Activated naive CD8-positive, alpha-beta T cell treated with anti-CD3 and anti-CD28 coated beads, Interleukin-2, amount 10 ng/mL, durations not matched to agents 7 days and 5 days (primary cell): ENCODE results near the gene MRPL47. TPM values are rescaled to one million over a fixed set of nuclear protein-coding genes. Genes with fewer than 3 reads are reported as not detected.
A peak's percentile ranks its signal among the peaks of the same experiment; 100 is the strongest.
"Not testable (repeated sequence)": the region's sequence is repeated elsewhere in the genome, so short reads cannot be mapped to it uniquely, and the experiment has no call there.

Experiments used
- ATAC-seq: fragments of 150-1000 bp; cut with Tn5 transposase; one replicate; pipeline ENCODE4 v1.10.0; 2021; ENCODE audit warnings: low read depth, moderate library complexity
- POLR2A ChIA-PET: fragments of 350-600 bp; sonication (Branson Sonifier 250); formaldehyde crosslinking; loops from one replicate; lab custom pipeline; 2021; ENCODE audit warnings: antibody characterized with exemption; lab: Charles Lee
- DNase-seq: peaks from one replicate; pipeline ENCODE4 v3.0.0; 2021
- H3K27ac Mint-ChIP-seq: one replicate; pipeline ENCODE4 v1.8.0; 2022; ENCODE audit warnings: mild to moderate bottlenecking, mixed read lengths
- H3K27me3 Mint-ChIP-seq: one replicate; pipeline ENCODE4 v1.8.0; 2022; ENCODE audit warnings: mild to moderate bottlenecking, moderate library complexity, mixed read lengths
- H3K36me3 Mint-ChIP-seq: one replicate; pipeline ENCODE4 v1.8.0; 2021; ENCODE audit warnings: mild to moderate bottlenecking, mixed read lengths
- H3K4me1 Mint-ChIP-seq: one replicate; pipeline ENCODE4 v1.8.0; 2021; ENCODE audit warnings: mixed read lengths
- H3K4me3 Mint-ChIP-seq: one replicate; pipeline ENCODE4 v1.8.0; 2022; ENCODE audit warnings: mild to moderate bottlenecking, moderate library complexity, mixed read lengths
- H3K9me3 Mint-ChIP-seq: one replicate; pipeline ENCODE4 v1.8.0; 2021; ENCODE audit warnings: mixed read lengths
- total RNA-seq, 2 experiments: library from RNA; stranded (reverse); gene quantifications; one replicate each; pipeline ENCODE4 v1.2.3, GENCODE V29; 2021

MRPL47 gene
- total RNA-seq: 10 to 100 TPM; 30.1 to 30.4 TPM

- DNase-seq: peak; percentile 87
- ATAC-seq: peak; percentile 95
- H3K4me3 Mint-ChIP-seq: peak within 1 kb of the TSS; percentile 90
- POLR2A ChIA-PET: interaction anchor here (0.9 to 2.3 kb wide), 9 partner anchors 40 to 997 kb away, joined by 3 to 6 read pairs (median 4); partner anchors contain the start of genes ACTL6A, TTC14 and USP13
- peaks cover 11% of the 10 kb centered on the region for H3K36me3 Mint-ChIP-seq
- H3K9me3 Mint-ChIP-seq: no peaks in the 10 kb centered on the region
- no peaks in the 10 kb centered on the region for H3K27me3 Mint-ChIP-seq
- peaks cover 26% of the 10 kb centered on the region for H3K4me1 Mint-ChIP-seq
- H3K27ac Mint-ChIP-seq: peak within 1 kb of the TSS; percentile 99
Observed at GRCh38 chr3:179604321-179605078, at the start of gene MRPL47, which contains the start of gene NDUFB5. Gene MRPL47, minus strand, starts transcription at chr3:179604638. Its CDS starts 14 bp downstream, at chr3:179604624. Gene NDUFB5, plus strand, starts transcription at chr3:179604794. Its CDS starts 22 bp downstream, at chr3:179604816.

- Mint-ChIP-seq H3K27me3 (peaks cover 14% of the 10 kb centered on the region), H3K4me3 (peak overlapping the region; percentile 96), H3K36me3 (peaks cover 3% of the 10 kb centered on the region), H3K9me3 (no peaks in the 10 kb centered on the region), H3K27ac (peak overlapping the region; percentile 86), H3K4me1 (peaks cover 26% of the 10 kb centered on the region)
- DNase-seq (peak; percentile 77), ATAC-seq (peak; percentile 69)
- POLR2A ChIA-PET: interaction anchor here (0.5 to 1.6 kb wide), 4 partner anchors 43 to 949 kb away, joined by 3 to 6 read pairs (median 4); partner anchors contain the start of genes MRPL47, NDUFB5 and TTC14
Observed at GRCh38 chr3:179653096-179653797, 48.8 kb upstream of the MRPL47 start.

DNA sequence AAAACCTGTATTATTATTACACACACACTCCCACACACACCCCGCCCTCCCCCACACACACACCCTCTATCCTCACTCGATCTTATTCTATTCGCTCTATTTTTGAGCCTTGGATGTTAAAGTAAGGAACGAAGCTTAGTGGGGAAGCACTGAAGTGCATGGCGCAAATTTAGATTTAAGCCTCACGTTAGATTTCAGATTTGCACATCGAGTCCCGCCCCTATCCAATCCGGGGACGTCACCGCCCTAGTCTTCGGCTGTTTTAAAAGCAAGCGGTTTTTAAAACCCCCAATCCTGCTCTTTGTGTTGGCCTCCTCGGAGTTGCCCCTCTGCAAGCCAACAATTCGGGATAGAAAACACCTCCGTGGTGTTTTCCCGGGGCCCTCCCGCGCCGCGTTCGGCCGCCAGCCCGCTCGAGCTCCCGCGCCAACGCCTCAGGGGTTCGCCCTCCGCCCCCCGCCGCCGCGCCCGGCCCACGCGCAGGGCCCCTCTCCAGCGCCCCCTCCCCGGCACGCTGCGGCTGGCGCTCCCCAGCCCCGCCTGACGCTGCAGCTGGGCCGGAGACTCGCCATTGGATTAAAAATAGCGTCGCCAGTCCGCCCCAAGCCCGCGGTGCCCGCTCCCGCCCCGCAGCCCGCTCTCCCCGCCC, 48.1 kb upstream of the MRPL47 start, which contains the start of gene USP13:
Gene USP13, plus strand, starts transcription at position 594 of the 649 bp plus-strand sequence. CDS start 186 bp downstream, outside the sequence.
- no peaks in the 10 kb centered on the region for H3K9me3 Mint-ChIP-seq
- POLR2A ChIA-PET: interaction anchor here (0.7 to 1.6 kb wide), 3 partner anchors 8 to 950 kb away, joined by 3 to 5 read pairs (median 4); partner anchors contain the start of genes MRPL47, NDUFB5 and TTC14
- H3K4me3 Mint-ChIP-seq: peak within 1 kb of the TSS; percentile 96
- ATAC-seq (peak; percentile 58), DNase-seq (no peak)
- peaks cover 26% of the 10 kb centered on the region for H3K4me1 Mint-ChIP-seq
- H3K27me3 Mint-ChIP-seq: peaks cover 18% of the 10 kb centered on the region
- peak within 1 kb of the TSS; percentile 86 for H3K27ac Mint-ChIP-seq
- H3K36me3 Mint-ChIP-seq: peaks cover 3% of the 10 kb centered on the region

- Mint-ChIP-seq H3K4me1 (peaks cover 26% of the 10 kb centered on the region), H3K9me3 (no peaks in the 10 kb centered on the region), H3K27ac (peak overlapping the region; percentile 28), H3K27me3 (peaks cover 18% of the 10 kb centered on the region), H3K36me3 (peaks cover 3% of the 10 kb centered on the region), H3K4me3 (peak overlapping the region; percentile 82)
- ATAC-seq: no peak
- DNase-seq: no peak
- POLR2A ChIA-PET: interaction anchor here (0.7 to 1.1 kb wide), 2 partner anchors 7 to 47 kb away, joined by 3 to 4 read pairs; partner anchors contain the start of genes MRPL47 and NDUFB5
Observed at GRCh38 chr3:179651687-179652446, 47.4 kb upstream of the MRPL47 start.

DNA sequence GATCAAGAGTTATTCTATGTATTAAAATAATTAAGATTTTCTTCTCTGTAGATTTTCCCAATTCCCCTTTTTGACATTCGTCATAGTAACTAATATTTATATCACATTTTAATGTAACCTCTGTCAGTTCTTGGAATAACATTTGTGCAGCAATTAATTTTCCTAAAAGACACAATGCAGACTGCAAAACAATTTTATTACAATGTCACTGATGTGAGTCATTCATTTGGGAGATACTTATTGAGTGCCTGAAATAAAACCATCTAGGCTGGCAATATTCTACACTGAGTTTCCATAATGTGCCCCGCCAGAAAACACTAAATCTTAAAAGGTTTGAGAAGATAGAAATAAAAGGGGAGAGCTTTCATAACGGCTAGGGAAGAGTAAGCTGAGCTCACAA, 41.7 kb upstream of the MRPL47 start:
- Mint-ChIP-seq H3K4me1 (peaks cover 11% of the 10 kb centered on the region), H3K27me3 (peaks cover 8% of the 10 kb centered on the region), H3K4me3 (no peak overlapping the region), H3K36me3 (no peaks in the 10 kb centered on the region), H3K9me3 (no peaks in the 10 kb centered on the region), H3K27ac (no peak overlapping the region)
- ATAC-seq: no peak
- POLR2A ChIA-PET: no interaction called here
- no peak for DNase-seq

DNA sequence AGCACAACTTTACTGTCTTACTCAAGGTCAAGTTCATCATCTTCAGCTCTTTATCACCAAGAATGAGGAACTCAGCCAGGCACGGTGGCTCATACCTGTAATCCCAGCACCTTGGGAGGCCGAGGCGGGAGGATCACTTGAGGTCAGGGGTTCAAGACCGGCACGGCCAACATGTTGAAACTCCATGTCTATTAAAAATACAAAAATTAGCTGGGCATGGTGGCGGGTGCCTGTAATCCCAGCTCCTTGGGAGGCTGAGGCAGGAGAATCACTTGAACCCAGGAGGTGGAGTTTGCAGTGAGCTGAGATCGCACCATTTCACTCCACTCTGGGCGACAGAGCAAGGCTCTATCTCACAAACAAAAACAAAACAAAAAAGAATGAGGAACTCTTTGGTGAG, 39.4 kb upstream of the MRPL47 start:
- H3K4me3 Mint-ChIP-seq, H3K4me1 Mint-ChIP-seq, H3K27ac Mint-ChIP-seq, ATAC-seq, DNase-seq, H3K36me3 Mint-ChIP-seq, H3K27me3 Mint-ChIP-seq, POLR2A ChIA-PET, H3K9me3 Mint-ChIP-seq: not testable (repeated sequence)

- no peak for DNase-seq
- H3K9me3 Mint-ChIP-seq: no peaks in the 10 kb centered on the region
Observed at GRCh38 chr3:179642871-179643270, 38.4 kb upstream of the MRPL47 start.

DNA sequence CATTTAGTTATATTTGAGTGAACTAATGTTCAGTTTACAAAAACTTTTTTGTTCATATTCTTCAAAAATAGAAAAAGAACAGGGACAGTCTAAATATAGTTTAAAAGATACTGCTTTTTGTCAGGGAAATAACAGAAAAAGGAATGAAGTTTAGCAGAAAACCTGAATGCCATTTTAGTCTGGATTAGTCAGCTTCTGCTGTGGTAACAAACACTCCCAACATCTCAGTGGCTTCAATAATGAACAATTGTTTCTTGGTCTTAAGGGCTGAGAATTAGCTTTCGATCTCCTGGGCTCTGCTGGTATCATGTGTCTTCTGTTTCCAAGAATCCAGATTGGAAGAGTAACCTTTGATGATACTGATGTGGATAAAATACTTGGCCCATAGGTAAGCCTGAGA, 36.0 kb upstream of the MRPL47 start:
- DNase-seq: no peak
- no peak for ATAC-seq
- peaks cover 7% of the 10 kb centered on the region for H3K4me1 Mint-ChIP-seq
- POLR2A ChIA-PET: no interaction called here
- H3K27ac Mint-ChIP-seq: no peak overlapping the region
- H3K36me3 Mint-ChIP-seq: no peaks in the 10 kb centered on the region
- H3K27me3 Mint-ChIP-seq: no peaks in the 10 kb centered on the region
- H3K4me3 Mint-ChIP-seq: no peak overlapping the region
- H3K9me3 Mint-ChIP-seq: no peaks in the 10 kb centered on the region

More at GRCh38 chr3:179642871-179643270, 38.4 kb upstream of the MRPL47 start:
- Mint-ChIP-seq H3K4me3 (no peak overlapping the region), H3K27me3 (peaks cover 1% of the 10 kb centered on the region), H3K36me3 (no peaks in the 10 kb centered on the region), H3K4me1 (peaks cover 7% of the 10 kb centered on the region), H3K27ac (no peak overlapping the region)
- POLR2A ChIA-PET: no interaction called here
- ATAC-seq: no peak

- no peak for ATAC-seq
- DNase-seq: no peak
- no peak overlapping the region for H3K4me3 Mint-ChIP-seq
- no peaks in the 10 kb centered on the region for H3K9me3 Mint-ChIP-seq
- H3K4me1 Mint-ChIP-seq: no peaks in the 10 kb centered on the region
- H3K27me3 Mint-ChIP-seq: no peaks in the 10 kb centered on the region
- peaks cover under 1% of the 10 kb centered on the region for H3K36me3 Mint-ChIP-seq
- no peak overlapping the region for H3K27ac Mint-ChIP-seq
- POLR2A ChIA-PET: no interaction called here
Observed at GRCh38 chr3:179630753-179631451, 26.5 kb upstream of the MRPL47 start.

GRCh38 chr3:179624451-179624850, 20.0 kb upstream of the MRPL47 start:
- POLR2A ChIA-PET: no interaction called here
- Mint-ChIP-seq H3K9me3 (no peaks in the 10 kb centered on the region), H3K27ac (no peak overlapping the region), H3K27me3 (no peaks in the 10 kb centered on the region), H3K4me1 (no peaks in the 10 kb centered on the region), H3K4me3 (no peak overlapping the region), H3K36me3 (peaks cover 38% of the 10 kb centered on the region)
- ATAC-seq: no peak
- no peak for DNase-seq

DNA sequence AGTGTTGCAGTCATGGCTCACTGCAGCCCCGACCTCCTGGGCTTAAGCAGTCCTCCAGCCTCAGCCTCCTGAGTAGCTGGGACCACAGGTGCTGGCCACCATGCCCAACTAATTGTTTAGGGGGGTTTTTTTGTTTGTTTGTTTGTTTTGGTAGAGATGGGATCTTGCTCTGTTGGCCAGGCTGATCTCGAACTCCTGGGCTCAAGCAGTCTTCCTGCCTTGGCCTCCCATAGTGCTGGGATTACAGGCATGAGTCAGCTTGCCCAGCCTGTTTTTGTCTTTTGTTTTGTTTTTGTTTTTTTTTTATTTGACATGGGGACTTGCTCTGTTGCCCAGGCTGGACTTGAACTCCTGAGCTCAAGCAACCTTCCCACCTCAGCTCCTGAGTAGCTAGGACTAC, 17.6 kb upstream of the MRPL47 start:
- H3K9me3 Mint-ChIP-seq: no peaks in the 10 kb centered on the region
- H3K27ac Mint-ChIP-seq: no peak overlapping the region

More for the DNA sequence above, 17.6 kb upstream of the MRPL47 start:
- Mint-ChIP-seq H3K4me3 (no peak overlapping the region), H3K27me3 (no peaks in the 10 kb centered on the region), H3K36me3 (peaks cover 53% of the 10 kb centered on the region), H3K4me1 (no peaks in the 10 kb centered on the region)
- ATAC-seq (no peak), DNase-seq (no peak)
- POLR2A ChIA-PET: no interaction called here
